Tibial artery (tissue), 4 donors: ENCODE data around the gene TSPAN9.

Experiments used
- DNase-seq, 2 donors: peaks; one replicate each; pipeline ENCODE4 v3.0.0-alpha.2; 2019
- H3K27ac ChIP-seq, 2 donors: fragments of 200-600 bp; sonication (generic) in 1 of 2; 1 replicate in 1 of 2; 2 replicates in 1 of 2; pipeline ENCODE4 v1.5.1; 2018 to 2019; ENCODE audit warnings: mild to moderate bottlenecking in 1 of 2
- H3K27me3 ChIP-seq, 2 donors: fragments of 200-600 bp; sonication (generic) in 1 of 2; one replicate each; pipeline versions ENCODE4 v1.5.1 to v1.6.0; 2016 to 2019
- H3K36me3 ChIP-seq, 3 donors: fragments of 200-600 bp; sonication (generic) in 2 of 3; one replicate each; pipeline ENCODE4 v1.5.1; 2016 to 2019; ENCODE audit warnings: mild to moderate bottlenecking in 2 of 3
- H3K4me1 ChIP-seq, 4 donors: fragments of 200-600 bp; sonication (generic) in 2 of 4; 1 replicate in 3 of 4; 2 replicates in 1 of 4; pipeline ENCODE4 v1.5.1; 2016 to 2019
- H3K4me3 ChIP-seq, 2 donors: fragments of 200-600 bp; sonication (generic) in 1 of 2; 1 replicate in 1 of 2; 2 replicates in 1 of 2; pipeline ENCODE4 v1.5.1; 2018 to 2019; ENCODE audit warnings: mild to moderate bottlenecking in 2 of 2
- H3K9me3 ChIP-seq, 3 donors: fragments of 200-600 bp; sonication (generic) in 1 of 3; one replicate each; pipeline ENCODE4 v1.5.1; 2016 to 2019
- intact Hi-C: fragments of 100-400 bp; cut with DNase I; formaldehyde crosslinking; loops from one replicate; pipeline ENCODE4 v1.15.0; 2023; ENCODE audit warnings: low total_unique reads
- TF ChIP-seq, protein P1 (sequence below), 2 experiments: fragments of 200-600 bp in 1 of 2; fragments of 450-650 bp in 1 of 2; IDR thresholded peaks; one replicate each; pipeline ENCODE4 v1.5.1; 2017 to 2019; ENCODE audit warnings: antibody characterized with exemption in 2 of 2, mild to moderate bottlenecking in 1 of 2, moderate library complexity in 1 of 2

TSPAN9 gene

DNA sequence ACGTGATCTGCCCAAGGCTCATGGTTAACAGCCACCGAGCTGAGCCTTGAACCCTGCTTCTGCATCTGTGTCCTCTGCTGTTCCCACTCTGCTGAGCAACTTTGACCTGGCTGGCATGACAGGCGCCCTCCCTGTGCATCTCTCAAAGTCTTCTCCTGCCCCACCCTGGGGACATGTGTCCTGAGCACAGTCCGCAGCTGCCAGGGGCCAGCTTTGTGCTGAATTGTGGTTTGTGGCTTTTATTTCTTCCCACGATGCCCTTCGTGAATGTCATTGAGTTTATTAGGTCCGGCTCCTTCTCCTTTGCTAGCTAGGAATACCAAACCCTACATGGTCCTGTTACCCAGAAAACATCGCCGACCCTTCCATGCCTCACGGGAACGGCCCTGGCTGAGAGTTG is 161.0 kb downstream of the TSPAN9 start:
- H3K36me3 ChIP-seq = no peaks in the 10 kb centered on the region
- no peak overlapping the region for H3K27ac ChIP-seq
- H3K4me1 ChIP-seq = peaks cover 0 to 18% (median 11%) of the 10 kb centered on the region in 4 donors
- intact Hi-C loops = no loop called here
- no peak for DNase-seq
- H3K4me3 ChIP-seq = no peak overlapping the region
- H3K27me3 ChIP-seq = no peaks in the 10 kb centered on the region
- TF ChIP-seq, protein P1, sequence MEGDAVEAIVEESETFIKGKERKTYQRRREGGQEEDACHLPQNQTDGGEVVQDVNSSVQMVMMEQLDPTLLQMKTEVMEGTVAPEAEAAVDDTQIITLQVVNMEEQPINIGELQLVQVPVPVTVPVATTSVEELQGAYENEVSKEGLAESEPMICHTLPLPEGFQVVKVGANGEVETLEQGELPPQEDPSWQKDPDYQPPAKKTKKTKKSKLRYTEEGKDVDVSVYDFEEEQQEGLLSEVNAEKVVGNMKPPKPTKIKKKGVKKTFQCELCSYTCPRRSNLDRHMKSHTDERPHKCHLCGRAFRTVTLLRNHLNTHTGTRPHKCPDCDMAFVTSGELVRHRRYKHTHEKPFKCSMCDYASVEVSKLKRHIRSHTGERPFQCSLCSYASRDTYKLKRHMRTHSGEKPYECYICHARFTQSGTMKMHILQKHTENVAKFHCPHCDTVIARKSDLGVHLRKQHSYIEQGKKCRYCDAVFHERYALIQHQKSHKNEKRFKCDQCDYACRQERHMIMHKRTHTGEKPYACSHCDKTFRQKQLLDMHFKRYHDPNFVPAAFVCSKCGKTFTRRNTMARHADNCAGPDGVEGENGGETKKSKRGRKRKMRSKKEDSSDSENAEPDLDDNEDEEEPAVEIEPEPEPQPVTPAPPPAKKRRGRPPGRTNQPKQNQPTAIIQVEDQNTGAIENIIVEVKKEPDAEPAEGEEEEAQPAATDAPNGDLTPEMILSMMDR (IDR thresholded peaks at IDR 0.05) = no peak
- no peaks in the 10 kb centered on the region for H3K9me3 ChIP-seq

DNA sequence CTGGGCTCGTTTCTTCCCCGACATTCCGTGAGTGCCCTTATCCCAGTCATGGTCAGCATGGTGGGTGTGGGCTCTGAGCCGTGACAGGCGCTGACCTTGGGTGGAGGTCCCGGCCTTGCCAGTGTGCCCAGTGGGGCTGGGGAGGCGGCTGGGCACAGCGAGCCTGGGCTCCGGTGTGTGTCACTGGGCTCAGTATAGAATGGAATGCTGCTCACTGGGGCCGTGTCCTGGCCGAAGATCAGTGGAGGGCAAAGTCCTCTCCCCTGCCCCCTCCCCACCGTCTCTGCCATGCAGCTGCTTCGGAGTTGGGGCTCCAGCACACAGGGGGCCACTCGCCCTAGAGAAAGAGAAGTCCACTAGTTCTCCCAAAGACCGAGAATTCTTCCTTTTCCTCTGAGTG is 164.4 kb downstream of the TSPAN9 start:
- intact Hi-C loops = no loop called here
- DNase-seq = no peak
- Histone ChIP-seq H3K36me3 (peaks cover 0 to 14% (median 0%) of the 10 kb centered on the region in 3 donors), H3K4me1 (peaks cover 0 to 13% (median 11%) of the 10 kb centered on the region in 4 donors), H3K27me3 (no peaks in the 10 kb centered on the region), H3K27ac (peak overlapping the region in 1 of 2 donors; percentile 38), H3K9me3 (no peaks in the 10 kb centered on the region), H3K4me3 (no peak overlapping the region)
- TF ChIP-seq, protein P1 (IDR thresholded peaks at IDR 0.05) = no peak

DNA sequence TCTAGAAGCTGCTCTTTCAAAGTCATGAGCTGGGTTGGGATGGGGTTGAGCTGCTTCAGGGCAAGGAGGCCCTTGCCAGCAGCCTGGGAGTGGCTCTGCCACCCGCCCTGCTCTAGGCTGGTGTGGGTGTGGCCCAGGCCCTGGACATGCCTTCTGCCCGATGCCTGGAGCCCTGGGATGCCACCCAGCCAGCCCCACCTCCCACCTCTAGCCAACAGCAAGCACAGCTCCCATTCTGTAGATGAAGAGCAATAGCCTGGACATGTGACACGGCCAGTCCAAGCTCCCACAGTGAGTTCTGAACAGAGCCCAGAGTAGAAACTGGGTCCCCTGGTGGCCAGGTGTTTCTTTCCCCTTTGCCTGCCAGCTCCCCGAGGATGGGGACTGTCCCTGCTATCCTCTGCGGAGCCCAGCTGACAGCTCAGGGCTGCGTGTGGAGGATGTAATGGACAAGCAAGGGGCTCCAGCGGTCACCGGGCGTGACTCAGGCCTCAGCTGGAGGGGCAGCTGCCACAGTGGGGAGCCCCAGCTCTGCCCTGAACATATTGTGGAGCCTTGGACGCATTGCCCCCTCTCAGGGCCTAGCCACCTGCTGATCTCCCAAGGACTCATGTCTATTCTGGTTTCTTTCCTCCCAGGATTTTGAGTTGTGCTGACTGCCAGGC is 165.2 kb downstream of the TSPAN9 start:
- TF ChIP-seq, protein P1 (IDR thresholded peaks at IDR 0.05) = no peak
- intact Hi-C loops = no loop called here
- Histone ChIP-seq H3K27me3 (no peaks in the 10 kb centered on the region), H3K9me3 (no peaks in the 10 kb centered on the region), H3K4me1 (peaks cover 0 to 11% (median 9%) of the 10 kb centered on the region in 4 donors), H3K4me3 (no peak overlapping the region), H3K27ac (peak overlapping the region in 1 of 2 donors; percentile 38), H3K36me3 (peaks cover 0 to 14% (median 0%) of the 10 kb centered on the region in 3 donors)
- DNase-seq = no peak

DNA sequence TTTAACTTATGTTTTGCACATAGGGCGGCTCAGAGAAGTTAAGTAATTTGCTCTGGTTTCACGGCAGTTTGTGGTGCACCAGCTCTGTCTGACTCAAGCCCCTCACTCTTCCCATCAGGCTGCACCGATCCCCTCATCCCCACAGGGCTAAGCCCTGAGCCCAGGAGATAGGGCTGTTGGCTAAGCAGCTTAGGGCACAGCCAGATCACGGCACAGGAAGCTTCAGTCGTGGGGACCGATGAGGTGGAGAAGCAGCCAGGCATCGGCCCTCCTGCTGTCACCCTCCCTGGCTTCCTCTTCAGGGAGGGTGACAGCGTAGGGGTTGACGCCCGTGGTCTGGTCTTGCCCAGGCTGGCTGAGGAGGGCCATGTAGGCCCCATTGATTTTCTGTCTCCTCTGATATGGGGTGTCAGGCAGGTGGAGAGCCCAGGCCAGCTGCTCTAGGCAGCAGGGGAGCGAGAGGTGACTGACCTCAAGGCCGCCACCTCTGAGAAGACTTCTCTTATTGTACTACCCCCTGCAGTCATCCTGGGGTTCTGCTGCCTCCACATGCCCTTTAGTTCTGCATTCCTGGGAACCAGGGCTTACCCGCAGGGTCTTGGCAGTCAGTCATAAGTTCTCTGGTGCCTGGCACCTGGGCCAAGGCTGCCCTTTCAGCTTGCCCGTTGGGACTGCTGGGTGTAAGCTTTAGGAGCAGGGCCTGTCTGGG is 166.4 kb downstream of the TSPAN9 start:
- Histone ChIP-seq H3K4me3 (no peak overlapping the region), H3K36me3 (peaks cover 0 to 14% (median 0%) of the 10 kb centered on the region in 3 donors), H3K27ac (no peak overlapping the region), H3K4me1 (peaks cover 0 to 14% (median 10%) of the 10 kb centered on the region in 4 donors), H3K27me3 (no peaks in the 10 kb centered on the region), H3K9me3 (no peaks in the 10 kb centered on the region)
- TF ChIP-seq, protein P1 (IDR thresholded peaks at IDR 0.05) = no peak
- intact Hi-C loops = no loop called here
- no peak for DNase-seq

DNA sequence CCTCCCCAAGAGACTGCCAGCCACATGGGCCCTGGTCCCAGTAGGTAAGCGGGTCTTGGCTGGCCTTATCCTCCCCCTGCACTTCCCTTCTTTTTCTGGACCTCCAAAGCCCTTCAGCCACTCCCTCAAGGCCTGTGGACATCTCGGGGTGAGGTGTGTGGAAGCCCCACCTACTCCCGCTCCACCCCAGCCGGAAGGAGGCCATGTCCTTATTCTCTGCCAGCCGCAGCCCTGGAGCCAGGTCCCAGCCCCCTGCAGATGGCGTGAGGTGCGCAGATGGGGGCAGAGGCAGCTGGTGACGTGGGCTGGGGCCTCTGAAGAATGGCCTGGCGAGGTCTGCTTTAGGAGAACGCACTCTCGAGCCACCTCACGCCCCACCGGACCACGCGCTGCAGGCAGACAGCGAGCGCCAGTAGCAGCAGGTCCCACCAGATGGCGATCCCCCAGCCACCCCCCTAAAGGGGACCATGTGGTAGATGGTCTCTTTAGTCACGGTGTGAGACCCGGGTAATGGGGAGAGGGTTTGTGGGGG is 167.1 kb downstream of the TSPAN9 start:
- H3K4me1 ChIP-seq = peaks cover 0 to 14% (median 10%) of the 10 kb centered on the region in 4 donors
- H3K9me3 ChIP-seq = no peaks in the 10 kb centered on the region
- DNase-seq = no peak

More for the DNA sequence above, 167.1 kb downstream of the TSPAN9 start:
- intact Hi-C loops = no loop called here
- no peak overlapping the region for H3K4me3 ChIP-seq
- TF ChIP-seq, protein P1 (IDR thresholded peaks at IDR 0.05) = no peak
- no peak overlapping the region for H3K27ac ChIP-seq
- H3K36me3 ChIP-seq = peaks cover 0 to 14% (median 0%) of the 10 kb centered on the region in 3 donors
- no peaks in the 10 kb centered on the region for H3K27me3 ChIP-seq
